Left lung (tissue), 10 donors: Measurements from ENCODE around the gene PDSS2. TPM values are rescaled to one million over a fixed set of nuclear protein-coding genes. Genes with fewer than 3 reads are reported as not detected.
A peak's percentile ranks its signal among the peaks of the same experiment; 100 is the strongest.

Source experiments
- ATAC-seq: fragments of 200-7000 bp; cut with Tn5 transposase; one replicate; pipeline ENCODE4 v1.9.1; 2020; ENCODE audit warnings: moderate library complexity
- DNase-seq, 4 donors: peaks; one replicate each; pipeline ENCODE4 v3.0.0-alpha.2; 2013 to 2020
- H3K27ac ChIP-seq, 2 donors: fragments of 200-600 bp; sonication (generic) in 1 of 2; one replicate each; pipeline versions ENCODE4 v1.5.0 to v1.8.0; 2020 to 2021
- H3K27me3 ChIP-seq, 2 donors: fragments of 200-600 bp; sonication (generic) in 1 of 2; one replicate each; pipeline versions ENCODE4 v1.5.0 to v1.8.0; 2020 to 2021
- H3K36me3 ChIP-seq, 2 donors: fragments of 200-600 bp; sonication (generic) in 1 of 2; one replicate each; pipeline versions ENCODE4 v1.5.0 to v1.8.0; 2020 to 2021
- H3K4me1 ChIP-seq, 2 donors: fragments of 200-600 bp; one replicate each; pipeline ENCODE4 v1.8.0; 2021
- H3K4me3 ChIP-seq, 2 donors: fragments of 200-600 bp; sonication (generic) in 1 of 2; one replicate each; pipeline versions ENCODE4 v1.5.0 to v1.8.0; 2020 to 2021; ENCODE audit warnings: mild to moderate bottlenecking in 1 of 2
- H3K9me3 ChIP-seq, 2 donors: fragments of 200-600 bp; sonication (generic) in 1 of 2; one replicate each; pipeline versions ENCODE4 v1.5.0 to v1.8.0; 2020 to 2021
- intact Hi-C, 2 donors: fragments of 100-400 bp; cut with DNase I; formaldehyde crosslinking; loops; one replicate each; pipeline versions ENCODE4 v1.11.2 to v1.14.2; 2022
- polyA plus RNA-seq, 6 donors: library from polyadenylated mRNA; unstranded; fragments of 120-200 nt; gene quantifications; one replicate each; pipeline ENCODE4 v1.2.1, GENCODE V29; 2013; ENCODE audit not compliant: insufficient read length in 6 of 6
- total RNA-seq, 2 donors: library from RNA; stranded (reverse); fragmentation: NEBNext Ultra II Directional; extraction: Animal tissue kit (Norgen Biotek cat#: 25700); gene quantifications; one replicate each; pipeline ENCODE4 v1.2.1, GENCODE V29; 2021
- TF ChIP-seq, protein P1 (sequence below), 2 donors: fragments of 200-600 bp; sonication (generic) in 1 of 2; IDR thresholded peaks; one replicate each; pipeline versions ENCODE4 v1.5.0 to v1.8.0; 2021; ENCODE audit warnings: antibody characterized with exemption in 2 of 2
- donor health status: DM: no; HTN: yes; CAD: no.
- donor health status: DM: no; HTN: no; CAD: no.

The PDSS2 gene
- total and polyA plus RNA-seq, 8 donors, result 13.9 to 20.6 (median 16.4) TPM

DNA sequence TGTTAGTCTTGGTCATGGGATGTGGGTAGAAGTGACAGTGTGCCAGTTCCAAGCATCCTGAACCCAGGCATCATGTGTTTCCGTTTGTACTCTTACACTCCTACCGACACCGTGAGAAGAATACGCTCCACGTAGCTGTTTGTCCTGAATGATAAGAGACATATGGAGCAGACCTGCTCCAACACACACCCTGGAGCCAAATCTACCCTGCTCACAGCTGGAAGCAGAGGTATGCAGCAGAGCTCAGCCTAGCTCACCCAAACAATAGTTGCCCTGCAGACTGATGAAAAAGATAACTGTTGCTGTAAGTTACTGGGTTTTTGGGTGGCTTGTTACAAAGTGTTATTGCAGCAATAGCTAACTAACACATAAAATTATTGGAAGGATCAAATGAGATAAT, 14.3 kb upstream of the PDSS2 start:
- Histone ChIP-seq H3K36me3 (no peaks in the 10 kb centered on the region), H3K4me1 (no peaks in the 10 kb centered on the region), H3K4me3 (no peak overlapping the region), H3K27ac (no peak overlapping the region), H3K9me3 (no peaks in the 10 kb centered on the region), H3K27me3 (peaks cover 0 to 6% of the 10 kb centered on the region in 2 donors)
- TF ChIP-seq, protein P1, sequence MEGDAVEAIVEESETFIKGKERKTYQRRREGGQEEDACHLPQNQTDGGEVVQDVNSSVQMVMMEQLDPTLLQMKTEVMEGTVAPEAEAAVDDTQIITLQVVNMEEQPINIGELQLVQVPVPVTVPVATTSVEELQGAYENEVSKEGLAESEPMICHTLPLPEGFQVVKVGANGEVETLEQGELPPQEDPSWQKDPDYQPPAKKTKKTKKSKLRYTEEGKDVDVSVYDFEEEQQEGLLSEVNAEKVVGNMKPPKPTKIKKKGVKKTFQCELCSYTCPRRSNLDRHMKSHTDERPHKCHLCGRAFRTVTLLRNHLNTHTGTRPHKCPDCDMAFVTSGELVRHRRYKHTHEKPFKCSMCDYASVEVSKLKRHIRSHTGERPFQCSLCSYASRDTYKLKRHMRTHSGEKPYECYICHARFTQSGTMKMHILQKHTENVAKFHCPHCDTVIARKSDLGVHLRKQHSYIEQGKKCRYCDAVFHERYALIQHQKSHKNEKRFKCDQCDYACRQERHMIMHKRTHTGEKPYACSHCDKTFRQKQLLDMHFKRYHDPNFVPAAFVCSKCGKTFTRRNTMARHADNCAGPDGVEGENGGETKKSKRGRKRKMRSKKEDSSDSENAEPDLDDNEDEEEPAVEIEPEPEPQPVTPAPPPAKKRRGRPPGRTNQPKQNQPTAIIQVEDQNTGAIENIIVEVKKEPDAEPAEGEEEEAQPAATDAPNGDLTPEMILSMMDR (IDR thresholded peaks at IDR 0.05), result no peak
- ATAC-seq (no peak), DNase-seq (no peak)
- intact Hi-C loops, result no loop called here

GRCh38 chr6:107470364-107470763, 11.0 kb upstream of the PDSS2 start:
- Histone ChIP-seq H3K36me3 (no peaks in the 10 kb centered on the region), H3K4me1 (no peaks in the 10 kb centered on the region), H3K4me3 (no peak overlapping the region), H3K27ac (no peak overlapping the region), H3K9me3 (no peaks in the 10 kb centered on the region), H3K27me3 (peaks cover 0 to 6% of the 10 kb centered on the region in 2 donors)
- DNase-seq (no peak), ATAC-seq (no peak)
- intact Hi-C loops, result no loop called here
- TF ChIP-seq, protein P1 (IDR thresholded peaks at IDR 0.05), result no peak

DNA sequence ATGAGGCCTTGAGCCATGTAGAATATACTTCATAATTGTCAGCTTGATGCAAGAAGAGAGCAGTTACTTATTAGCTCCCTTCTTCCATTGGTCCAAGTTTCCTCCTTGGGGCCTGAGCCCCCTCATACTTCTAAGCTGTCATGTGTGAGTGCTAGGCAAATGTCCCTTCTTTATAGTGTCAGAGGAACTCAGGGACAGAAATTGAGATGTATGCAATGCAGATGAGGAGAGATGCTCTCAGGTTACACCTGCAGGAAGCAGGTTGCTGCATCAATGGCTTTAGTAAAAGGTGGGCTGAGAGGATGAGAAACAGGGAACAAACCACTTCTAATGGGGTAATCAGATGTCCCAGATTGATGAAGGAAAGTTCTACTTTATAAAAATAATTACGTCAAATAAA, 6.7 kb upstream of the PDSS2 start:
- intact Hi-C loops, result no loop called here

GRCh38 chr6:107460083-107460631, 793 bp upstream of the PDSS2 start:
- DNase-seq (no peak), ATAC-seq (peak; percentile 42)
- Histone ChIP-seq H3K36me3 (no peaks in the 10 kb centered on the region), H3K4me1 (peaks cover 0 to 12% of the 10 kb centered on the region in 2 donors), H3K4me3 (peak overlapping the region; percentile 86 to 93), H3K9me3 (no peaks in the 10 kb centered on the region), H3K27me3 (no peaks in the 10 kb centered on the region), H3K27ac (peak overlapping the region; percentile 90 to 97)
- intact Hi-C loops, result no loop called here
- TF ChIP-seq, protein P1 (IDR thresholded peaks at IDR 0.05), result no peak

More for the DNA sequence above, 6.7 kb upstream of the PDSS2 start:
- Histone ChIP-seq H3K27ac (no peak overlapping the region), H3K9me3 (no peaks in the 10 kb centered on the region), H3K4me3 (no peak overlapping the region), H3K27me3 (no peaks in the 10 kb centered on the region), H3K36me3 (no peaks in the 10 kb centered on the region), H3K4me1 (no peaks in the 10 kb centered on the region)
- no peak for ATAC-seq
- no peak for DNase-seq
- TF ChIP-seq, protein P1 (IDR thresholded peaks at IDR 0.05), result no peak

DNA sequence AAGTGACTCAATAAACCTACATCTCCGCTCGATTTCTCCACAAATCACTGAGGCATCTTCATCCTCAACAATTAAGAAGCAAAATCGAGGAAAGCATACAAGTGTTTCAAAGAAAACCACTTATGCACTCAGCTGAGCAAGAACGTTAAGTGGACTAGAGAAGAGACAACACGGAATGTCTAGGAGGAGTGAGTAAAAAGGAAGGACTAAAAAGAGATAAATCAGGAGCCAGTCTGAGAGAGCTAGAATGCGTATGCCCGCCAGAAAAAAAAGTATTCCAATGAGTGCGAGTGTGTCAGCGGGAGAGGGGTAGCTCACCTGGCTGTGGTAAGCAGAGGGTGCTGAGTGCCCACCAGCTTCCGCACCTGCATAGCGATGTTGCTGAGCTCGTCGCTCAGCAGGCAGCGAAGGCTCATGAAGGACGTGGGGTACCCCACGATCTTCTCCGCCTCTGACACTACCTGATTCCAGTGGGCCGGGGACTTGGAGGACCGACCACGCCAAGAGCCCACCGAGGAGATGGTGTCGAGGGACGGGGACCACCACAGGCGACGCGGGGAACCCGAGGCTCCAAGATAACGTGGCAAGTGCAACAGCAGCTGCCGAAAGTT, 587 bp downstream of the PDSS2 start:
- intact Hi-C loops, result no loop called here
- ATAC-seq (peak; percentile 18), DNase-seq (peak in 3 of 4 donors; percentile 15 to 41 (median 24))
- TF ChIP-seq, protein P1 (IDR thresholded peaks at IDR 0.05), result no peak
- Histone ChIP-seq H3K27me3 (no peaks in the 10 kb centered on the region), H3K4me3 (peak overlapping the region; percentile 86 to 93), H3K4me1 (peaks cover 0 to 12% of the 10 kb centered on the region in 2 donors), H3K9me3 (no peaks in the 10 kb centered on the region), H3K27ac (peak overlapping the region; percentile 90 to 97), H3K36me3 (no peaks in the 10 kb centered on the region)
